NCI-H187 treated with DMSO at 0.1 percent for 48 hours (cell line): ENCODE measurements around the gene MKNK1.

Source experiments
- DNase-seq: peaks from one replicate; lab custom pipeline; 2025; lab: John Stamatoyannopoulos, UW

The MKNK1 gene

DNA sequence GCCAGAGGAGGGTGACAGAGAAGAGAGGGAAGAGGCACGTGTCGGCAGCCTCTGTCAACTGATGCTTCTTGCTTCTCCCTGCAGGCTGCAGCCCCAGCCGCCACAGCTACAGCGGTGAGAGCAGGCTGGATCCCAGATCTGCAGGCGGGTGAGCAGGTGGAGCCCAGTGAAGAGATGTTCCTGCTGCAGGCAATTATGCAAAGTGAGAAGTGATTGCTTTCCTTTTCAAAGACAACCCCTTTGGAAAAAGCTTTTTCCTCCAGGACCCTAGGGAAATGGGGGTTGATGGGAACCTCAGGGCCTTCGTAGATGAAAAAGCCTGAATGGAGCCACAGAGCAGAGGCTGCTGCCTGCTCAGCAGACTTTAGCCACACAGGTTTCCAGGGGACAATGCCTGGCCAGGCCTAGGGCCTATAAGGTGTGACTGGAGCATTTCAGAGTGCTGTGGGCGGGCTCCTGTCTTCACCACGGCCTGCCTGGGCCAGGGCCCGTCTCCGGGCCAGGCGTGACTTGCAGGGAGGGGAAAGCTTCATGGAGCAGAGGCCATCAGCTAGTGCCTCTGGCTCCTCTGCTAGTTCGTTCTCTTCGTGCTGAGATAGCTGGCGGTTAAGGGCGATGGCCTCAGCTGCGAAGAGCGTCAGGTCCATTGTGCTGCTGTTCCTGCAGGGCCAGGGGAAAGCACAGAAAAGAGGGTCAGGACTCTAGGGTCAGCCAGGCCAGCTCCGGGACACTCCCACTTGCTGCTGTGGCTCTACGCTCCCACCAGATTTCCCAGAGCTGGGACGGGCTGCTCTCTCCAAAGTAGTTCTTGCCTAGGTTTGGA lies 45.7 kb downstream of the MKNK1 start:
- DNase-seq: no peak

DNA sequence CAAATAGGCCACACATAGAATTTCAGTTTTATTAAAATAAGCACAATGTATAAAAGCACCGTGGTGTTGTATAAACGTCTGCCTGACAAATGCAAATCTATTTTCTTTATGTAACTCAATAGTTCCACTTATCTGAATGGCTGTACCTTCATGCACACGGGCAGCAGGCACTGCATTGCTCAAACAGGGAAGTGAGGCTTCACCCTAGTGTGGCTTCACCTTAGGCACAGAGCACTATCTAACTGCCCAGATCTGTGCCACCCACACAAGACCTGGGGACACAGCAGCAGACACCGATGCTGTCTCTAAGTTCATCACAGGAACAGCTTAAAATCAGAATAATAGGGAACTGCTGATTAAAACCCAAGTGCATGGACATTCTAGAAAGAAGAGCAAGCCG lies 46.7 kb downstream of the MKNK1 start:
- DNase-seq: no peak

DNA sequence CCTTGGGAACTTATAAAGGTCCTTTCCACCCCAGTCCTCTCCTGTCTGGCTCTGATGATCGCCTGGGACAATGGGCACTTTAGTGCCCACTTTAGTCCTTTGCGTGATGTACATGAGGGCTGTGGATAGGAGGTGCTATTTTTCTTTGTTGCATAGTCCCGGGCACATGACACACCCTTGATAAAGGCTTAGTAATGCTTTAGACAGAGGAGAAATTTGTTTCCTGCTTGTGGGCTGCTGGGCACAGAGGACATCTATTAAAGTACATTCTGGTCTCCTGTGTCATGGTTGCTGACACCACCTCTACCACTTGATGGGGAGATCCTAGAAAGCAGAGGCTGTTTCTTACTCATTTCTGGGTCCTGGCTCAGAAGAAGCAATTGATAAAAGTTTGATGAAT lies 47.2 kb downstream of the MKNK1 start:
- no peak for DNase-seq

DNA sequence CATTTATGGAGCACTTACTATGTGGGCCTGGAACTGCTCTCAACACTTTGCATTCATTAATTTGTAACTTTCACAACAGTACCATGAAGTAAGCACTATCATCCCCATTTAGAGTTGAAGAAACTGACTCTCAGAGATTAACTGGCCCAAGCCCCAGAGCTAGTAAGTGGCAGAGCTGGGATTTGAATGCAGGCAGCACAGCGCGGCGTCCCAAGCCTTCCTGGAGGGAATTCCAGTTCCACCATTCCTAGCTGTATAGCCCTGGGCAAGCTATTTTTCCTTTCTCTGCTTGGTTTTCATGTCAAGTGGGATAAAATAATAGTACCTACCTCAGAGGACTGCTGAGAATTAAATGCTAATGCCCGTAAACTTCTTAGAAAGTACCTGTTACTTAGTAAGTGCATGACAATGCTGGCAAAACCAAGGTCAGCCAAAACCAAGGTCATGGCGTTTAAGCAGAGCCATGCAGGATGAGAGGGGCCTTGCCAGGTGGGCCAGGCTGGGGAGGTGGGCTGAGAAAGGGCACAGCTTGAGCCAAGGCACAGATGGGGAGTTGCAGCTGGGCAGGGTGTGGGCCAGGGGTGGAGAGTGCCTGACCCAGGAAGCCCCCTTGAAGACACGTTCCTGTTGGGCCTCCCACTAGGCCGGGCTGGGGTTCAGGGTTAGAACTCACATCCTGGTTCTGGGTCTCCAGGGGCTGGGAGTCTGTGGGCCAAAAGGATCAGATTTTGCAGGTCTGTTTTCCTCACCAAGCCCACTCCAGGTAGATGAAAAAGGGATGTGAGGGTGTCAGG lies 48.0 kb downstream of the MKNK1 start:
- no peak for DNase-seq

DNA sequence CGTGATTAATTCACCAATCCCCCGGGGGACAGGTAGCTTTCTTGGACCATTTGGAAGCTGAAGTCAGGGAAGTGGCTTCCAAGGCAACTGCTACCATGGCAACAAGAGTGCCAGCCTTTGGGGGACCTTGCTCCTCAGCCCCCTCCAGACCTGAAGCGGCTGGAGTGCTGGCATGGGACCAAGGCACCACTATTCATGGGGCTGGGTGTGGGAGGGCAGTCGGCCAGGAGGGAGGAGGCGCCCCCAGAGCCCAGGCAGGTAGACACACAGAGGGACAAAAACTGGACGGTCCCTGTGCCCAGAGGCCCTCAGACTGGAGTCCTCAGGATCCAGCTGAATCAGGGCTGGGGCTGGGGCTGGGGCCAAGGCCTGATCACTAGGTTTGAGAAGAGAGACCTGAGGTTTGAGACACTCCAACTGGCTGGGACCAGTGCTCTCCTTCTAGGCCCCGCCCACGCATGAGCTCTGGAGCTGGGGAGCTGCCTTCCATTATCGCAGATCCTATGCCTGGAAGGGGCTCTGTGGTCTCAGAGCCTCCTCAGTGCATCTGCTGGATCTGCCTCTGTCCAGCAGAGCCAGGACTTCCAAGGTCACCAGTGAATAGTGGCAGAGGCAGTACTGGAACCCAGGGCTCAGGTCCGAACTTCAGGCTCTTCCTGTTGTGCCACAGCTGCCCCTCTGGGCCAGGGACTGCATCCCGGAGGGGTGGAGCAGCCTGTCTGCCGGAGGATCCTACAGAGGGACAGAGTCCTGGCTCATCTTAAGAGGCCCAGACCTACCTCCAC lies 49.3 kb downstream of the MKNK1 start:
- DNase-seq: no peak

DNA sequence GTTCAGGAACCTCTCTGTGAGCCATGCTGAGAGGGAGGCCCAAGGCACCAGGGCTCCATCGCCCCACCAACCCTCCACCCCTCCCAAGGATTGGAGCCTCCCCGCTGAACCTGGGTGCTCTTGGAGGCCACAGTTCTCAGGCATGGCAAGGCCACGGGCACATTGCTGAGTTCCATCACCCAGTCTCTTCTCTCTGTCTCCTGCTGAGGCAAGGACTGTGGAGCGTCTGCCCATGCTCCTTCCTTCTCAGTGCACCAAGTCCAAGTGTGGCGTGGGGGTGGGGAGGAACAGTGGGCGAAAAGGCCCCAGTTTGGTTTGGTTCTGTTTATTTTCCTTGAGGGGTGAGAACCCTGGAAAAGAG lies 49.9 kb downstream of the MKNK1 start:
- no peak for DNase-seq

DNA sequence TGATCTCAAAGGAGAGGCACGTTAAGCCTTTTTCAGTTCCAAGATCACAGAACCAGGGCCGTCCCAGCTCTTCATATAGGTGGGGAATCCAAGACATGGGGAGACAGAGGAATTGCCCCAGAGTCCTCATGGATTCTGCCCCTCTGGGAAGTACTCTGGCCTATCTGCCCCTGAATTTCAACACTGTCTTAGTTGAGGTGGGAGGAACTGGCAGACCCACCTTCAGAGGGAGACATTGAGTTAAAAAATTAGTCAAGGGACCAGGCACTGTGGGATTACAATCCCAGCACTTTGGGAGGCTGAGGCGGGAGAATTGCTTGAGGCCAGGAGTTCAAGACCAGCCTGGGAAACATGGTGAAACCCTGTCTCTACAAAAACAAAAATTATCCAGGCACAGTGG lies 50.6 kb downstream of the MKNK1 start:
- no peak for DNase-seq

DNA sequence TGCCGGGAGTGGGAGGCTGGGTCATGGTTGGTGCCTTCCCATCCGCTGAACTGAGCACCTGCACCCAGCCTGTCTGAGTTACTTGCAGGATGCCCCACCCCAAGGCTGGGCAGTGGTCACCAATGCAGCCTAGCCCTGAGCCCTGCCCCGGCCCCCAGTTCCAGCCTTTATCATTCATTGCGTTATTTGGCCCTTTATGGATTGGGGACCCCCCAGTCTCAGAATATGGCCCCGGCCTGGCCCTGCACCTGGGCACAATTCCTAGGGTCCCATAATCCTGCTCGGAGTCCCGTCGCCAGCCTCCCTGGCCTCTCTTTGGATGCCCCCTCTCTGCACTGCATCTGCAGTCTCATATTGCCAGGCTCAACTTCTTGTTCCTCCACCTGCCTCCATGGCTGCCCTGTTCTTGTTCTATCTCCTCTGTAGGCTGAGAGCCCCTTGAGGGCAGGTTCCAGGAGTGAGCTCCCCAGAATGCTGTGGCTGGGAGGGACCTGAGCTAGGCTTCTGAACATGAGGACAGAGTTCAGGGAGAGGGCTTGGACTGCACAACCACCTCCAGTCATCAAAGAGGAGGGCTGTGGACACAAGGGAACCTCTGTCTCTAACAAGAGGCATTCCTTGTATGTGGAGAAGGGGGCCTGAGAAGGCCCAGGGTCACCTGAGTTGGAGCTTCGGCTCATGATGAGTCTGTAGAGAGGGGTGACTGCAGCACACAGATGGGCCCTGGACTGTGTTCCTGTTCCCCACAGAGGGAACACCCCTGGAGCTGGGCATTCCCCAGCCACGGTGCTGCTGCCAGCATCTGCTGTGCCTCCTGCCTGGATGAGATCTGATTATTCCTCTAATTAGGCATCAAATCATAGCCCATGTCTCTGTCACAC lies 51.5 kb downstream of the MKNK1 start:
- DNase-seq: no peak

DNA sequence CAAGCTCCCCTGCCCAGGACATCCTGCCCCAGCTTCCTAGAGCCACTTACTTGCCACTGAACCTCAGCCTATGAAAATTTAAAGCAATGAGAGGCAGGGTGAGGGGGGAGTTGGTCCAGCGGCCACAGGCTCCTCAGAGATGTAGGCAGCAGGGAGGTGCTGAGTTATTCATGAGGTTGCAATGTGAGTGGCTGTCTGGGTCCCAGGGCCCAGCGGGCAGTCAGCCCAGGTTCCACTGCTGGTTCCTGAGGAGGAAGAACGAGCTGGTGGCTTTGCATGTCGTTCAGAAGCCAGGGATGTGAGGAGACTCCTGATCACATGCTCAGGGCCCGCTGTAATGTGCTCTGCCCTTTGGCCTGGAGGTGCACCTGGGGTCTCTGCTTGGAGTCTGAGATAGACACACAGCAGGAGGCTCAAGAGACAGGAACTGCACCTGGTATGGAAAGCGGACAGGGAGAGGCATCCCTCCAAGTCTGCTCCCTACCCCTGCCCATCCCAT lies 52.4 kb downstream of the MKNK1 start, which contains the start of gene KNCN:
TSS of gene KNCN (minus strand) at position 51 of the 499 bp plus-strand sequence. CDS start 432 bp downstream, outside the sequence.
- no peak for DNase-seq

DNA sequence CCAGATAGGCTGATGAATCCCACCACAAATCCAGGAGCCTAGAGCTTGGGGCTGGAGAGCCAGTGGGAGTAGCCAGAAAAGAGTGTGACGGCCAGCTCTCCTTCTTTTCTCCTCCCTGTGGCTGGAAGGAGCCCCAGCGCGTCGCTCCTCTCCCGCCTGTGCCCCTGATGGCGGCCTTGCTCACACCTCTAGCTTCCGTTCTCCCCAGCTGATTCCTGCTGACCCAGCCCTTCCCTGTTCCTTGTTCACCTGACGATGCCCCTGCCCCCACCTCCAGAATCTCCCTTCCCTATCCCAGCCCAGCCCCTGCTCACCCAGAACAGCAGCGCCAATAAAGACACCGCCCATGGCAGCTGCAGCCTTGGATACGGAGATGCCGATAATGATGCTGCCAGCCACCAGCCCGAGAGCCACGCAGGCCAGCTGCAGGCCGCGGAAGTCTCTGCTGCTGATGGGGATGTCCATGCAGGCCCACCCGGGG lies 53.3 kb downstream of the MKNK1 start:
- DNase-seq: no peak

DNA sequence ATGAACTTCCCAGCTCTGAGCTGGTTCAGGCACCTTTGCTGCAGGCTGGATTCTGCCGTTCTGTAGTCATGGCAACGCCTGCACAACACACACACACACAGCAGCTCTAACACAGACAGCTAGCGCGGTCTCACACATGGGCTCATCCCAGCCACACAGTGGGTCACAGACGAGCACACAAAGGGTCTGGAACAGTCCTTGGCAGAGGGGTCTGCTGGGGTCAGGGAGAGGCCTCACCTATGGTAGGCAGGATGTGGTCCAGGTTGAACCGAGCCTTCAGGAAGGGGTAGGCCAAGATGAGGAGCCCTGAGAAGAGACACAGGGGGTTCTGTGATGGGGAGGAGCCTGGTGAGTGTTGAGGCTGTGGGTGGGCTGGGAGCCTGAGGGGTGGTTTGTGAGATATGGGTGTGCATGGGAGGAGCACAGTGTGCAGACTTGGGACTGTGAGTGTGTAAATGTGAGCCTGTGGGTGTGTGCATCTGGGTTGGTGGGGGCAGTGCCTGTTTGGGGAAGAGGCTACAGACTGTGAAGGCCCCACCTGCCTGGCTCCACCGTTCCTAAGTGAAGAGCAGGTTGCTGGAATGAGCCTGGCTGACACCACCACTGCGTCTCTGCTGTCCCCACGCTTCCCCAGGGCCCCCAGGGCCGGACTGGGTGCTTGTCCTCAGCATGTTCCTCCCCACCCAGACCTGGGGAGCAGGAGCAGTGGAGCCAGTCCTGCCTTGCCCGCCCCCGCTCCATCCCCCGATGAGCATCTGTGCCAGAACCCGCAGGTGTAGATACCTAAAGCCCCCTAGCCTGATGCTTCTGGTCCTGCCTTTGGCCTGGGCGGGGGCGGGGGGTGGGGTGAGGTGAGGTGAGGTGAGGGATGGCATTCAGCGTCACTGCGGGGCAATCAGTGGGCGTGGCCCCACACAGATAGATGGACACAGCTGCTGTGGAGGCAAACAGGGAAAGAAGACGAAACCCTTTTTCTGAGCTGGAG lies 54.1 kb downstream of the MKNK1 start:
- no peak for DNase-seq

DNA sequence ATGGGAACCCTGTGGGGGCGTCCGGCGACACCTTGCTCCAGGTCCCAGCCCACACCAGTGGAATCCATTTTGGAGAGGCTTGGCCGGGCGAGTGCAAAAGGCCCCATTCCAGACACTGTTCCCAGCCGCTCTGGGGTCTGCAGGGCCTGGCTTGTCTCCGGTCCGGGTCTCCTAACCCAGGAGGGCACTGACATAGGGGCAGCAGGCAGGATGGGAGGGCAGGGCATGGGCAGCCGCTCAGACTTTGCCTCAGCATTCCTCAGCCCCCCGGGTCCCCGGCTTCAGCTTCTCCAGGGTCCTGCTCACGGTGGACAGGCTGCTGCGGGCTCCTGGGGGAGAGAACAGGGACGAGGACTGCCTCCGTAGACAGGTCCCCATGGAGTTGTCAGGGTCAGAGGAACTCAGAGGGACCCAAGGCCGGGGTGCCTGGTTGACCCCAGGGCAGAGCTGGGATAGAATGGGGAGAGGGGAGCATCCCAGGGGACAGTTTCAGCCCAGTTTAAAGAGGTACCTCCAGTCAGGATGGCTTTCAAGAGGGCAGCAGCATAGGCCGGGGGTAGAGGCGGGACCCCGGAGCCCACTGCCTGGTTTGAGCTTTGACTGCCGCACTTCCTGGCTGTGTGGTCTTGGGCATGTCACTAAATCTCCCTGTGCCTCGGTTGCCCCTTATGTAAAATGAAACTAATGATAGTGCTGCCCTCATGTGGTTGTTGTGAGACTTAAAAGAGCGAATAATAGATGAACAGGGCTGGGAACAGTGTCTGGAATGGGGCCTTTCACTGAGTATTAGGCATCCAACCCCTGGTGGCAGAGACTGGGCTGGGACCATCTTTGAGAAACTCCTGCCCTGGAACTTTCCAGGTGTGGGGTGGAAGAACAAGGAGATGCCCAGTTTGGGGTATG lies 56.3 kb downstream of the MKNK1 start:
- no peak for DNase-seq

DNA sequence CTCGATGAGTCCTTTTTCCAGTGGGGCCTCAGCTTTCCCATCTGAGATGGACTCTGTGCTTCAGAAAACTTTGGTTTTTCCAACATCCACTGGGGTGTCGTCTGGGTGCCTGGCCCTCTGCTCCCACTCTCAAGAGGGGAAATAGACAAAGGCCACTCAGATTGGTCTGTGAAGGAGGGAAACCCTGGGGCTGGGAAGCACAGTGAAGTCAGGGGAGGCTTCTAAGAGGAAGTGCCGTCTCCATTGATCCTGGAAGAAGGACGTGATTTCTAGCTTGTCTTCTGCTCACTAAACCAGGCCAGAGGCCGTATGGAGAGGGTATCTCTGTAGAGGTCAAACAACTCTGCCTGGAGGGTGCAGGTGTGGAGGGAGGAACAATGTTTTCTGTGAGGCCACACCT lies 57.9 kb downstream of the MKNK1 start:
- no peak for DNase-seq

DNA sequence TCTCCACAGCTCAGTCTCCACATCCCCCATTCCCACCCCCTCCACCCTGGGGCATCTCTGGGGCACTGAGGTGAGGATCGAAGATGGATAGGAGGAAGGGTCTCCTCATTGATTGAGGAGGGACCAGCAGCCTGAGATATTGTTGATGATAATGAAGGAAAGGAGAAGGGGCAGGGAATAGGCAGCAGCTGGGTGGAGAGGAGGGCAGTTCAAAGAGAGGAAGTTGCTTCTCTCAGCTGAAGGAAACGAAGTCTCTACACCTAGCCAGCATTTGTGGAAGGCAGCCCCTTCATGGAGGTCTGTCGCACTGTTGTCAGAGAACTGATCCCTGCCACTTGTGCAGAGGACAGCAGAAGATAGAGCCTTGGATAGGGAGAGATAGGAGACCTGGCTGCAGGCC lies 58.3 kb downstream of the MKNK1 start:
- DNase-seq: no peak

DNA sequence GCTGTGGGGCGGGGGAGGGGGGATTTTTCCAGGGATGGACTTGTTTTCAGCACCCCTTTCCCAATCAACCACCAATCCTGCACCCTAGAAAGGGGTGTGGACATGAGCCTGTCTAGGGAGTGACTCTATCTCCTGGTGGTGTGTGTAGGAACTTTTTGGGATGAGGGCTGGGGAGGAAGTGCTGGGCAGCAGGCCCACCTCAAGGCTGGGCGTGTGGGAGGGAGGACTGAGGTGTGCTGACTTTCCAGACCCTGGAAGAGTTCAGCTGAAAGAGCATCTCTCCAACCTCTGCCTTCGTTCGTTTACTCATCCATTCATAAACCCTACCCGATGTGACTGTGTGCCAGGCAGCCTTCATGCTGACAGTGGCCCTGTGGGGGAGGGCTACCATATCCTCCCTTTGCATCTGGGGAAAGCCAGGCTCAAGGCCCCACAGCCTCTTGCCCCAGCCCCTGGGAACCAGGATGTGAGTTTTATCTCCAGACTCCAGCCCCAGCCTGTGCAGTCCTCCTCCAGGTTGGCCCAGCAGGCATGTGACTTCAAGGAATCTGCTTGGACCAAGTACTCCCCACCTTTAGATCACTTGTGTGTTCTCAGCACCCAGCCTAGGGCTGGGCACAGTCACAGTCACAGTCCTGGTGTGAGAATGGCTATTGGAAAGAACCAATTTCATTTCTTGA lies 59.4 kb downstream of the MKNK1 start:
- no peak for DNase-seq

DNA sequence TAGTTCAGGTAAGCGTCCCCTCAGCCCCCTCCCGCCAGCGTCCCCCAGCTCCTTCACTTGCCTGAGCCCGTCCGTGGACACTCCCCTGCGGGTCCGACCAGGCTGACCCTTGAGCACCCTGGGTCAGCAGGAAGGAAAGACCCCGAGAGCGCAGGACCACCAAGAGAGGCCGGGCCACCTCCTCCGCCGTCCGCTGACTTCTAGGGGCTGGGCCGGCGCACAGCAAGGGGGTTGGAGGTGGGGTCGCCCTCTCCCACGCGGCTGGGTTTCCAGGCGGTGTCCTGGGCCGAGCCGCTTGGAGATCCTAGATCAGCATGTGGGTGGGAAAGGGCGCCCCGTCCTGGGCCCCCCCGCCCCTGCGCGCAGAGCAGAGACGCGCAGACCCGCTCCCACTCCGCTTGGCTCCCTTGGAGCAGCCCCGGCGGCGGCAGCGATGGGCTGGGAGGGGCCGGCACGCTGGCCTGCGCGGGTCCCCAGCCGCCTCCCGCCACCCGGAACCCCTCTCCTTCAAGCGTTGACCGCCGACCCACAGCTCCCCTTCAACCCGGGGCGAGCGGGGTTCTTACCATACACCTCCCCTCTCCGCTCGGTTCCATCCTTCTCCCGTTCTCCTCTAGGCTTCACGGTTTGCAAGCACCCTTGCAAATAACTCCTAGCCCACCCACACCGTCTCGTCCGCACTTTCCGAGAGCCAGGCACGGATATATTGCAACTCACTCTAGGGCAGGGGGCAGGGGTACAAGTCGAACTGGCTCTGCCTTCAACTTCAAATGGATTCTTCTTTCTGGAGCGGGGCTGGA lies 60.1 kb downstream of the MKNK1 start:
- DNase-seq: no peak

DNA sequence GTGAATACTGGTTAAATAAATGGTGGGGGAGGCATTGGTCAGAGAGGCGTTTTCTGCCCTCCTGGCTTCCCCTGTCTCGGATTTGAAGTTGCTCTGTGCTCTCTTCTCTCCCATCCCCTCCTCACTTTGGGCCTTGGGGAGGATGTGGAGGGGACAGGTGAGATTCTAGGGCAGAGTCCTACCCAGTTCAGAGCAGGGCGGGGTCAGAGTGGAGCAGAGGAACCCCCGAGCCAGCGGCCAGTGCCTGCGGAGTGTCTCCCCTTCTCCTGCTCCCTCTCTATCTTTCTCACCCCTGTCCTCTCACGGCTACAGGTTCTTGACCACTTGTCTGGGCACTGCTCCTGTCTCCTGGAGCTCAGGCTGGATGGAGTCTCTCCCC lies 60.7 kb downstream of the MKNK1 start:
- no peak for DNase-seq

DNA sequence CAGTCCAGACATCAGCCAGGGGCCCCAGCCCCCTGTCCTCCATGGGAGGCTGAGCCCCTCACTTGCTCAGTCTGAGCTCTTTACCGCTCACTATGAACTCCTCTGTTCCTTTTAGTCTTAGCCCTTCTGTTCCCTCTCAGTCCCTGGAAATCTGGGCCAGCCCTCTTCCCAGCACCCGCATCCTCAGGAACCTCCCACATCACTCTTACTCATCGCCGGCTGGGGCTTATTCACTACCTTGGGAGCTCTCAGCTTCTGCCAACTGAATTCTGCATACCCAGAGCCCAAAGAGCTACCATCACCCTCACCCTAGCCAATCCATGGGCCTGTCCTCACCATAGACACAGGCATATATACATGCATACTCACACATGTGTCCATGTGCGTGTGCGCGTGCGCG lies 64.1 kb downstream of the MKNK1 start:
- DNase-seq: no peak
